ENCODE data around the gene FAM169A.

FAM169A gene

DNA sequence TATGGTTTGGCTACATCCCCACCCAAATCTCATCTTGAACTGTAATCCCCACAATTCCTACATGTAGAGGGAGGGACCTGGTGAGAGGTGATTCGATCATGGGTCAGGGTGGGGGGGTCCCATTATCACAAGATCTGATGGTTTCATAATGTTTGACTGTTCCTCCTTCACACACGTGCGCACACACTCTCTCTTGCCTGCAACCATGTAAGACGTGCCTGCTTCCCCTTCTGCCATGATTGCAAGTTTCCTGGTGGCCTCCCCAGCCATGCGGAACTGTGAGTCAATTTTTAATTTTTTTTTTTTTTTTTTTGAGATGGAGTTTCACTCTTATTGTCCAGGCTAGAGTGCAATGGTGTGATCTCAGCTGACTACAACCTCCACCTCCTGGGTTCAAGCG lies 27.0 kb downstream of the FAM169A start:
- H3K4me2 ChIP-seq (ENCODE audit: low read length) = no peak overlapping the region
- no peaks in the 10 kb centered on the region for H3F3A ChIP-seq (ENCODE audit: insufficient read depth, low read length)
- no peaks in the 10 kb centered on the region for H3K9me3 ChIP-seq (ENCODE audit: low read length)
- H3K9me2 ChIP-seq (ENCODE audit: low read depth, low read length) = no peaks in the 10 kb centered on the region
- H4K20me1 ChIP-seq (ENCODE audit: insufficient read depth, low read length) = no peaks in the 10 kb centered on the region
- no peak overlapping the region for H3K4me3 ChIP-seq (ENCODE audit: low read depth, low read length, poor library complexity, severe bottlenecking)
- H3K36me3 ChIP-seq (ENCODE audit: insufficient read depth, low read length) = no peaks in the 10 kb centered on the region
- H3K79me2 ChIP-seq (ENCODE audit: insufficient read depth, low read length) = no peaks in the 10 kb centered on the region
- no peak overlapping the region for H2AFZ ChIP-seq (ENCODE audit: low read length)
- H3K4me1 ChIP-seq (ENCODE audit: insufficient read depth, low read length, severe bottlenecking) = no peaks in the 10 kb centered on the region
- TF ChIP-seq EZH2 (IDR thresholded peaks at IDR 0.05; ENCODE audit: borderline replicate concordance, low read length) = no peak
- TF ChIP-seq, protein P1, sequence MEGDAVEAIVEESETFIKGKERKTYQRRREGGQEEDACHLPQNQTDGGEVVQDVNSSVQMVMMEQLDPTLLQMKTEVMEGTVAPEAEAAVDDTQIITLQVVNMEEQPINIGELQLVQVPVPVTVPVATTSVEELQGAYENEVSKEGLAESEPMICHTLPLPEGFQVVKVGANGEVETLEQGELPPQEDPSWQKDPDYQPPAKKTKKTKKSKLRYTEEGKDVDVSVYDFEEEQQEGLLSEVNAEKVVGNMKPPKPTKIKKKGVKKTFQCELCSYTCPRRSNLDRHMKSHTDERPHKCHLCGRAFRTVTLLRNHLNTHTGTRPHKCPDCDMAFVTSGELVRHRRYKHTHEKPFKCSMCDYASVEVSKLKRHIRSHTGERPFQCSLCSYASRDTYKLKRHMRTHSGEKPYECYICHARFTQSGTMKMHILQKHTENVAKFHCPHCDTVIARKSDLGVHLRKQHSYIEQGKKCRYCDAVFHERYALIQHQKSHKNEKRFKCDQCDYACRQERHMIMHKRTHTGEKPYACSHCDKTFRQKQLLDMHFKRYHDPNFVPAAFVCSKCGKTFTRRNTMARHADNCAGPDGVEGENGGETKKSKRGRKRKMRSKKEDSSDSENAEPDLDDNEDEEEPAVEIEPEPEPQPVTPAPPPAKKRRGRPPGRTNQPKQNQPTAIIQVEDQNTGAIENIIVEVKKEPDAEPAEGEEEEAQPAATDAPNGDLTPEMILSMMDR (IDR thresholded peaks at IDR 0.05; ENCODE audit: low read length) = no peak
- no peak overlapping the region for H3K9ac ChIP-seq (ENCODE audit: low read length)
- no peaks in the 10 kb centered on the region for H3K27me3 ChIP-seq (ENCODE audit: insufficient read depth, low read length)
- H3K27ac ChIP-seq (ENCODE audit: low read depth, low read length, poor library complexity, severe bottlenecking) = no peak overlapping the region

DNA sequence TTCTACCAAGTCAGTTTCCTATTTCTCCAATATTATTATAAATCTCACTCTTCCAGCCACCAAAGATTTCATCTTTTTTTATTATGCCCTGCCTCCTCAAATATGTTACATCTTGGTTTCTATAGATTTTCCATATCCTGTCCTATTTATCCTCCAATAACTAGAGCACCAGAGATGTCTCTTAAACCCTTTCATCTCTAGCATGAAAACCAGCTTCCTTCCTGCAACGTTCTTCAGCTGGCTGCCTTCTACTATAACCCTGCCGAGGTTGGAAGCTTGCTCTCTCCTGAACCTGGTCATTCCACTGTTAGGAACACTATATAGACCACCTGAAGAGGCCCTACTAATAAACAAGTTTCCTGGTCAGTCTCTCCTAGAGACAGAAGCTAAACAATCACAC lies 27.9 kb downstream of the FAM169A start:
- H3K4me2 ChIP-seq (ENCODE audit: low read length) = no peak overlapping the region
- TF ChIP-seq EZH2 (IDR thresholded peaks at IDR 0.05; ENCODE audit: borderline replicate concordance, low read length) = no peak
- TF ChIP-seq, protein P1 (IDR thresholded peaks at IDR 0.05; ENCODE audit: low read length) = no peak
- H4K20me1 ChIP-seq (ENCODE audit: insufficient read depth, low read length) = no peaks in the 10 kb centered on the region
- no peaks in the 10 kb centered on the region for H3K4me1 ChIP-seq (ENCODE audit: insufficient read depth, low read length, severe bottlenecking)
- no peak overlapping the region for H3K27ac ChIP-seq (ENCODE audit: low read depth, low read length, poor library complexity, severe bottlenecking)
- no peaks in the 10 kb centered on the region for H3K36me3 ChIP-seq (ENCODE audit: insufficient read depth, low read length)
- no peak overlapping the region for H3K4me3 ChIP-seq (ENCODE audit: low read depth, low read length, poor library complexity, severe bottlenecking)
- no peaks in the 10 kb centered on the region for H3K9me3 ChIP-seq (ENCODE audit: low read length)
- H2AFZ ChIP-seq (ENCODE audit: low read length) = no peak overlapping the region
- H3K9ac ChIP-seq (ENCODE audit: low read length) = no peak overlapping the region
- no peaks in the 10 kb centered on the region for H3F3A ChIP-seq (ENCODE audit: insufficient read depth, low read length)
- H3K27me3 ChIP-seq (ENCODE audit: insufficient read depth, low read length) = no peaks in the 10 kb centered on the region
- no peaks in the 10 kb centered on the region for H3K79me2 ChIP-seq (ENCODE audit: insufficient read depth, low read length)
- no peaks in the 10 kb centered on the region for H3K9me2 ChIP-seq (ENCODE audit: low read depth, low read length)

DNA sequence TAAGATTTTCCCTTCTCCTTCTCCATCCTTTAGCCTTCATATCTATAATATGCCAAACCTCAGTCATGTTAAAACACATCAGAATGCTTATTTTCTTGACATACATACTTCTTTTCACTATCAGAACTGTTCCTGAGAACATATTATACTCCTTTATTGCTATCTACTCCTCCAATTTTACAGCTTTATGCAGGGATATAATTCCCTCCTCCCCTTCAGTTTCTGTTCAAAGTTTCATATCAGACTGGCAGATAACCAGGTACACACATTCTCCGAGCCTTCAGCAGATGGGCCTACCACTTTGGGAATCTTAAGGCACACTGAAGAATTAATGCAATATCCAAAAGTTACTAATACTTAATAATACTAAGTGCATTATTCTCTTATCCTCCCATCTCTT lies 29.1 kb downstream of the FAM169A start:
- no peak overlapping the region for H3K4me2 ChIP-seq (ENCODE audit: low read length)
- H3K9ac ChIP-seq (ENCODE audit: low read length) = no peak overlapping the region
- H3F3A ChIP-seq (ENCODE audit: insufficient read depth, low read length) = no peaks in the 10 kb centered on the region
- no peak overlapping the region for H2AFZ ChIP-seq (ENCODE audit: low read length)
- no peak overlapping the region for H3K27ac ChIP-seq (ENCODE audit: low read depth, low read length, poor library complexity, severe bottlenecking)
- H3K27me3 ChIP-seq (ENCODE audit: insufficient read depth, low read length) = no peaks in the 10 kb centered on the region
- H3K4me3 ChIP-seq (ENCODE audit: low read depth, low read length, poor library complexity, severe bottlenecking) = no peak overlapping the region
- no peaks in the 10 kb centered on the region for H3K4me1 ChIP-seq (ENCODE audit: insufficient read depth, low read length, severe bottlenecking)
- H3K9me3 ChIP-seq (ENCODE audit: low read length) = no peaks in the 10 kb centered on the region
- no peaks in the 10 kb centered on the region for H3K79me2 ChIP-seq (ENCODE audit: insufficient read depth, low read length)
- H3K9me2 ChIP-seq (ENCODE audit: low read depth, low read length) = no peaks in the 10 kb centered on the region
- no peaks in the 10 kb centered on the region for H3K36me3 ChIP-seq (ENCODE audit: insufficient read depth, low read length)
- TF ChIP-seq, protein P1 (IDR thresholded peaks at IDR 0.05; ENCODE audit: low read length) = no peak
- TF ChIP-seq EZH2 (IDR thresholded peaks at IDR 0.05; ENCODE audit: borderline replicate concordance, low read length) = no peak
- H4K20me1 ChIP-seq (ENCODE audit: insufficient read depth, low read length) = no peaks in the 10 kb centered on the region

All from OCI-LY1 (cell line).